SH-SY5Y (cell line): ENCODE measurements around the gene LSM14B.

ENCODE experiments used
- GATA2 ChIP-seq: IDR thresholded peaks from 2 replicates; pipeline ENCODE4 v1.6.1; 2011; ENCODE audit warnings: mild to moderate bottlenecking, low read depth, low read length
- GATA3 ChIP-seq: IDR thresholded peaks from 2 replicates; pipeline ENCODE4 v1.6.1; 2011; ENCODE audit warnings: low read depth, mild to moderate bottlenecking, low read length, moderate library complexity

DNA sequence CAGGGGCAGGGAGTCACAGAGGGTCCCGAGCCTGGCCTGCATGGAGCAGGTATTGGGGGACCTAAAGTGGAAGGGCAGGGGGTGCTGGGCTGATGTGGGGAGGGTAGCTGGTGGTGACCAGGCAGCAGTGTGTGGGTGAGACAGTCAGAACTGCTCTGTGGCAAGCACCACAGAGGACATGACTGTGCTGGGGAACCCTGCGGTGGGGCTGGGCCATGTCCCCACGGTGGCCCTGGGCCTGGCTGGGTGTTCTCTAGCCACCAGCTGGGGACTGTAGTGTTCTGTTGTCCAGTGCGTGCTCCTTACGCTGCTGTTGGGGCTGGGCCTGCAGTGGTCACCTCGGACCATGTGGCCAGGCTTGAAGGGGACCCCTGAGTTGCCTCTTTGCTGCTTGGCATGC, 24.9 kb downstream of the LSM14B start:
- TF ChIP-seq GATA2 = no peak
- TF ChIP-seq GATA3 = no peak
